ENCODE data around the gene EHBP1L1.

DNA sequence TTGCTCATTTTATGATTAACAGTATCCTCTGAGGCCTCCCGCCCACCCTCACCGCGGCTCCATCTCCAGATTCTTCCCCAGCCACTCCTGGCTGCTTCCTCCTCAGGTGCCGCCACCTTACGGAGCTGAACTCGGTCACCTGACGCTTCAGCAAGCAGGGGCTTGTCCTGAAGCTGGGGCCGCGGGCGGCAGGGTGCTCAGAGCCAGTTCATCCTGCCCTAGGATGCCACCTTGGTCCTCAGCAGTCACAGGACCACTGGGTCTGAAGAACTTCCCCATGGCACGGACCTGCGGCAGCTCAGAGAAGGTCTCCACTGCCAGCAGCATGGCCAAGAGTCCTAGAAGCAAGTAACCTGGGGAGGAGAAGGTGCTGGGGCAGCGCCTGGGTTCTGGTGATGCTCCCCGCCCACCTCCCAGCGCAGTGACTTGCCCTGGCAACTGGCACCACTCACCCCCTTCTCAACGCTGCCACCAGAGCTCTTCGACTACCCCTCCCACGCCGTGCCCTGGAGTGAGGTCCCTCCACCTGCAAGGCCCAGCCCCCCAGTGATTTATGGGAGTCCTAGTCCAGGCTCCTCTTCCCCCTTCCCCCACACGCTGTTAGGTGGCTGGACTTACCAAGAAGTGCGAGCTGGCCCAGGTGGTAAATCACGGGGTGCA is 17.1 kb downstream of the EHBP1L1 start:
- TF ChIP-seq EZH2 (IDR thresholded peaks at IDR 0.05) (no peak), POLR2AphosphoS5 (IDR thresholded peaks at IDR 0.05; ENCODE audit: borderline replicate concordance, low read depth, low read length) (no peak), FOXP2 (optimal IDR thresholded peaks at IDR 0.05; ENCODE audit: control extremely low read depth, extremely low read length, insufficient read depth) (no peak)
